Anterior cingulate cortex (tissue), 58 donors: Measurements from ENCODE around the gene JAKMIP1.

ENCODE experiments used
- DNase-seq, 58 donors: peaks; one replicate each; lab custom pipeline; 2025; lab: John Stamatoyannopoulos, UW

Gene JAKMIP1

GRCh38 chr4:6076391-6076790 lies 124.0 kb downstream of the JAKMIP1 start:
- no peak for DNase-seq

GRCh38 chr4:6074758-6075157 lies 125.6 kb downstream of the JAKMIP1 start:
- DNase-seq = peak in 6 of 58 donors; percentile 10 to 62 (median 35)

- DNase-seq = peak in 1 of 58 donors; percentile 23
These were observed 128.2 kb downstream of the JAKMIP1 start for GRCh38 chr4:6071959-6072720.

GRCh38 chr4:6071191-6071958 lies 129.0 kb downstream of the JAKMIP1 start:
- no peak for DNase-seq

- DNase-seq = no peak
These were observed 130.3 kb downstream of the JAKMIP1 start for GRCh38 chr4:6069845-6070709.

- DNase-seq = no peak
These were observed 131.4 kb downstream of the JAKMIP1 start for GRCh38 chr4:6068986-6069385.

GRCh38 chr4:6065934-6066590 lies 134.3 kb downstream of the JAKMIP1 start:
- no peak for DNase-seq

GRCh38 chr4:6065166-6065565 lies 135.2 kb downstream of the JAKMIP1 start:
- no peak for DNase-seq

- no peak for DNase-seq
These were observed 136.0 kb downstream of the JAKMIP1 start for GRCh38 chr4:6064383-6064782.

- no peak for DNase-seq
These were observed 136.7 kb downstream of the JAKMIP1 start for GRCh38 chr4:6063684-6064083.

- no peak for DNase-seq
These were observed 138.2 kb downstream of the JAKMIP1 start for GRCh38 chr4:6062133-6062532.

- no peak for DNase-seq
These were observed 141.0 kb downstream of the JAKMIP1 start for GRCh38 chr4:6059375-6059805.

GRCh38 chr4:6058531-6059374 lies 141.6 kb downstream of the JAKMIP1 start:
- no peak for DNase-seq

GRCh38 chr4:6056976-6057766 lies 143.2 kb downstream of the JAKMIP1 start:
- peak in 7 of 58 donors; percentile 15 to 35 (median 31) for DNase-seq

GRCh38 chr4:6055436-6055835 lies 144.9 kb downstream of the JAKMIP1 start:
- DNase-seq = no peak

GRCh38 chr4:6055030-6055429 lies 145.3 kb downstream of the JAKMIP1 start:
- DNase-seq = no peak

GRCh38 chr4:6054162-6054922 lies 146.0 kb downstream of the JAKMIP1 start:
- DNase-seq = peak in 15 of 58 donors; percentile 10 to 57 (median 25)

GRCh38 chr4:6052679-6053078 lies 147.7 kb downstream of the JAKMIP1 start:
- no peak for DNase-seq
